ENCODE data around the gene DPRX. TPM values are rescaled to one million over a fixed set of nuclear protein-coding genes. Genes with fewer than 3 reads are reported as not detected.

The DPRX gene
- polyA plus RNA-seq, 4 donors, result not detected

Other genes starting within 250 kb of the DPRX start
- gene ZNF765, start 236.8 kb upstream of the DPRX start, polyA plus RNA-seq (ENCODE audit: insufficient read length in 4 of 4), result 10 to 100 TPM in 3 of 4 donors, 1 to 10 TPM in 1; 9.6 to 14.5 (median 12.7) TPM
- 10 to 100 TPM; 10.9 to 18.7 (median 15.1) TPM for gene ZNF761, start 200.0 kb upstream of the DPRX start, polyA plus RNA-seq (ENCODE audit: insufficient read length in 4 of 4)
- 1 to 10 TPM; 5.4 to 8.3 (median 7.1) TPM for gene ZNF813, start 164.3 kb upstream of the DPRX start, polyA plus RNA-seq (ENCODE audit: insufficient read length in 4 of 4)
- 10 to 100 TPM; 14.6 to 23.2 (median 16.4) TPM for gene ZNF331, start 93.9 kb upstream of the DPRX start, polyA plus RNA-seq (ENCODE audit: insufficient read length in 4 of 4)
- gene NLRP12, start 192.3 kb downstream of the DPRX start, polyA plus RNA-seq (ENCODE audit: insufficient read length in 4 of 4), result under 1 TPM; 0.16 to 0.21 (median 0.17) TPM
- 10 to 100 TPM; 71.2 to 79.5 (median 79.5) TPM for gene MYADM, start 235.9 kb downstream of the DPRX start, polyA plus RNA-seq (ENCODE audit: insufficient read length in 4 of 4)

Data from right renal pelvis (tissue), 4 donors.